ENCODE data around the gene ZNF337. TPM values are rescaled to one million over a fixed set of nuclear protein-coding genes. Genes with fewer than 3 reads are reported as not detected.

The ZNF337 gene
- total RNA-seq, 1 experiment from 2014 or later: 10.3 TPM

- Histone ChIP-seq H4K8ac (replicated peaks; ENCODE audit: insufficient read length, low read depth, low read length) (no peak overlapping the region), H3K27ac (ENCODE audit: insufficient read length, low read depth, low read length) (no peak overlapping the region), H4K20me1 (ENCODE audit: control insufficient read depth, insufficient read depth, insufficient read length) (no peaks in the 10 kb centered on the region), H3K27me3 (ENCODE audit: insufficient read depth, low read length) (no peaks in the 10 kb centered on the region), H2AFZ (ENCODE audit: low read length) (no peak overlapping the region), H3K4me2 (ENCODE audit: insufficient read depth, insufficient read length, low read length) (no peak overlapping the region), H4K5ac (ENCODE audit: insufficient read length, low read depth, low read length) (no peak overlapping the region), H3K56ac (ENCODE audit: insufficient read length, low read depth, low read length) (no peak overlapping the region), H3K4me1 (ENCODE audit: insufficient read depth, low read length) (no peaks in the 10 kb centered on the region), H3K9me3 (ENCODE audit: control insufficient read depth, low read depth, low read length) (no peaks in the 10 kb centered on the region), H3T11ph (ENCODE audit: low read length) (no peak overlapping the region), H3K4ac (ENCODE audit: low read depth, low read length) (no peak overlapping the region), H2BK20ac (ENCODE audit: low read depth, low read length, poor library complexity, severe bottlenecking) (no peak overlapping the region), H2BK120ac (ENCODE audit: low read depth, low read length, poor library complexity, severe bottlenecking) (no peak overlapping the region), H4K91ac (ENCODE audit: insufficient read length, low read depth, low read length) (no peak overlapping the region), H3K9ac (ENCODE audit: extremely low read depth, insufficient read length, low read length) (no peak overlapping the region), H3K79me2 (ENCODE audit: insufficient read depth, low read length) (no peaks in the 10 kb centered on the region), H3K18ac (ENCODE audit: insufficient read length, low read depth, low read length) (no peak overlapping the region), H2BK12ac (ENCODE audit: insufficient read length, low read depth, low read length) (no peak overlapping the region), H2BK15ac (ENCODE audit: low read depth, low read length) (no peak overlapping the region), H2BK5ac (ENCODE audit: insufficient read length, low read length) (no peak overlapping the region), H3K23me2 (ENCODE audit: insufficient read length, low read depth, low read length, poor library complexity, severe bottlenecking) (no peaks in the 10 kb centered on the region), H3K79me1 (ENCODE audit: insufficient read depth, low read depth, low read length, poor library complexity, severe bottlenecking) (no peaks in the 10 kb centered on the region), H3K14ac (ENCODE audit: insufficient read depth, low read length) (no peak overlapping the region), H2AK5ac (ENCODE audit: insufficient read length, low read length) (no peak overlapping the region), H3K23ac (ENCODE audit: insufficient read length, low read depth, low read length) (no peak overlapping the region)
- WGBS (ENCODE audit: extremely low coverage, insufficient read length, low lambda C conversion rate): no CpG with 5 or more reads among the region's 3 CpGs
- H3K9me3 Mint-ChIP-seq: no peaks in the 10 kb centered on the region; a peak in 1 of 5 replicates
- H3K36me3 Mint-ChIP-seq (ENCODE audit: insufficient read depth in 1 of 3, low read depth in 3 of 3): no peaks in the 10 kb centered on the region
- H3K27ac Mint-ChIP-seq: no peak overlapping the region
- DNase-seq: no peak
- H3K4me1 Mint-ChIP-seq: no peaks in the 10 kb centered on the region
- no peaks in the 10 kb centered on the region for H3K27me3 Mint-ChIP-seq (ENCODE audit: low read depth)
- no peak for TF ChIP-seq CTCF (conservative IDR thresholded peaks at IDR 0.05)
- no peak overlapping the region for H3K4me3 Mint-ChIP-seq
These were observed 43.1 kb upstream of the ZNF337 start for GRCh38 chr20:25739615-25740320.
